Adipose tissue (tissue), 3 donors: ENCODE data around the gene RHBDD1. TPM values are rescaled to one million over a fixed set of nuclear protein-coding genes. Genes with fewer than 3 reads are reported as not detected.

Source experiments
- H3K27ac ChIP-seq: one replicate; pipeline ENCODE4 v1.5.1; 2013; ENCODE audit warnings: low read depth, low read length
- WGBS, 3 donors: extraction: QIAGEN DNeasy Blood & Tissue Kit; methylation state at CpG; one replicate each; pipeline ENCODE4 v1.1.7; 2013; 5-methylcytosine and 5-hydroxymethylcytosine counted together
- polyA plus RNA-seq, 3 donors: library from polyadenylated mRNA; stranded (reverse); fragments of 200-250 nt; gene quantifications; one replicate each; pipeline ENCODE4 v1.2.3, GENCODE V29; 2013
- donor health status: healthy with polysubstance abuse.
- donor health status: Bipolar disorder and iron deficiency.
- donor health status: healthy.

The RHBDD1 gene
- polyA plus RNA-seq, 3 donors, result 5.4 to 8.3 (median 6.0) TPM

- WGBS, 3 donors, result 80 to 91% (median 86%) methylated on average over 4 of the region's 4 CpGs
- H3K27ac ChIP-seq, result no peak overlapping the region
Observed at GRCh38 chr2:226993171-226993570, 157.3 kb downstream of the RHBDD1 start.

GRCh38 chr2:226994775-226995174 is 158.9 kb downstream of the RHBDD1 start:
- WGBS, 3 donors, result 57 to 96% (median 92%) methylated on average over 4 of the region's 4 CpGs
- no peak overlapping the region for H3K27ac ChIP-seq

GRCh38 chr2:226995625-226996041 is 159.8 kb downstream of the RHBDD1 start:
- no peak overlapping the region for H3K27ac ChIP-seq
- 66 to 79% (median 76%) methylated on average over 15 of the region's 15 CpGs for WGBS, 3 donors

GRCh38 chr2:226999661-227000060 is 163.8 kb downstream of the RHBDD1 start:
- no peak overlapping the region for H3K27ac ChIP-seq

GRCh38 chr2:227000123-227000522 is 164.3 kb downstream of the RHBDD1 start:
- 76 to 90% (median 85%) methylated on average over 2 of the region's 2 CpGs for WGBS, 3 donors
- no peak overlapping the region for H3K27ac ChIP-seq

More at GRCh38 chr2:226999661-227000060, 163.8 kb downstream of the RHBDD1 start:
- WGBS, 3 donors, result 46 to 83% (median 53%) methylated on average over 2 of the region's 2 CpGs

GRCh38 chr2:227004482-227004881 is 168.6 kb downstream of the RHBDD1 start:
- 88 to 93% (median 89%) methylated on average over 6 of the region's 6 CpGs for WGBS, 3 donors
- no peak overlapping the region for H3K27ac ChIP-seq

- H3K27ac ChIP-seq, result no peak overlapping the region
- 81 to 90% (median 83%) methylated on average over 16 of the region's 16 CpGs for WGBS, 3 donors
Observed at GRCh38 chr2:227006189-227006897, 170.5 kb downstream of the RHBDD1 start.

GRCh38 chr2:227007148-227007547 is 171.3 kb downstream of the RHBDD1 start:
- H3K27ac ChIP-seq, result no peak overlapping the region
- WGBS, 3 donors, result 74 to 79% (median 76%) methylated on average over 9 of the region's 9 CpGs

- no peak overlapping the region for H3K27ac ChIP-seq
- whole genome bisulfite sequencing, 3 donors, result 96 to 98% (median 97%) methylated on average over 17 of the region's 17 CpGs
Observed at GRCh38 chr2:227007940-227008339, 172.1 kb downstream of the RHBDD1 start.

GRCh38 chr2:227010433-227010832 is 174.6 kb downstream of the RHBDD1 start:
- WGBS, 3 donors, result 58 to 80% (median 58%) methylated on average over 3 of the region's 3 CpGs
- H3K27ac ChIP-seq, result no peak overlapping the region

- 85 to 88% (median 86%) methylated on average over 9 of the region's 9 CpGs for WGBS, 3 donors
- no peak overlapping the region for H3K27ac ChIP-seq
Observed at GRCh38 chr2:227013330-227013729, 177.5 kb downstream of the RHBDD1 start.

GRCh38 chr2:227013881-227014280 is 178.0 kb downstream of the RHBDD1 start:
- no peak overlapping the region for H3K27ac ChIP-seq
- WGBS, 3 donors, result 87% methylated on average over 8 of the region's 8 CpGs

- H3K27ac ChIP-seq, result no peak overlapping the region
- WGBS, 3 donors, result 46 to 59% (median 56%) methylated on average over 4 of the region's 4 CpGs
Observed at GRCh38 chr2:227016894-227017293, 181.0 kb downstream of the RHBDD1 start.

GRCh38 chr2:227020416-227020815 is 184.6 kb downstream of the RHBDD1 start:
- 75 to 89% (median 75%) methylated on average over 2 of the region's 2 CpGs for WGBS, 3 donors
- no peak overlapping the region for H3K27ac ChIP-seq

- 55 to 72% (median 69%) methylated on average over 3 of the region's 3 CpGs for WGBS, 3 donors
Observed at GRCh38 chr2:227022608-227023007, 186.8 kb downstream of the RHBDD1 start.

GRCh38 chr2:227025510-227025909 is 189.7 kb downstream of the RHBDD1 start:
- no peak overlapping the region for H3K27ac ChIP-seq
- WGBS, 3 donors, result 81 to 91% (median 84%) methylated on average over 2 of the region's 2 CpGs

More at GRCh38 chr2:227022608-227023007, 186.8 kb downstream of the RHBDD1 start:
- H3K27ac ChIP-seq, result no peak overlapping the region

- H3K27ac ChIP-seq, result no peak overlapping the region
- 69 to 90% (median 71%) methylated on average over 3 of the region's 3 CpGs for WGBS, 3 donors
Observed at GRCh38 chr2:227029426-227030105, 193.7 kb downstream of the RHBDD1 start.

GRCh38 chr2:227030789-227031188 is 194.9 kb downstream of the RHBDD1 start:
- no peak overlapping the region for H3K27ac ChIP-seq
- 86 to 95% (median 91%) methylated on average over 2 of the region's 2 CpGs for WGBS, 3 donors

GRCh38 chr2:227031379-227031778 is 195.5 kb downstream of the RHBDD1 start:
- no peak overlapping the region for H3K27ac ChIP-seq
- 51 to 71% (median 62%) methylated on average over 3 of the region's 3 CpGs for WGBS, 3 donors
